ENCODE results near the gene TARS3.
"Not testable (repeated sequence)": the region's sequence is repeated elsewhere in the genome, so short reads cannot be mapped to it uniquely, and the experiment has no call there.

TARS3 gene

GRCh38 chr15:101734837-101735236 lies 10.6 kb upstream of the TARS3 start:
- not testable (repeated sequence) for H3K4me1 ChIP-seq (ENCODE audit: control insufficient read depth in 2 of 2, insufficient read depth in 1 of 2, low read depth in 1 of 2, low read length in 2 of 2); H3K9me3 ChIP-seq (replicated peaks in 1 of 2; ENCODE audit: control insufficient read depth in 2 of 2, insufficient read depth in 1 of 2, low read depth in 1 of 2, low read length in 2 of 2); DNase-seq (ENCODE audit: low spot score); H4K91ac ChIP-seq (ENCODE audit: low read depth, low read length, poor library complexity); H3K23ac ChIP-seq (ENCODE audit: low read depth, low read length, poor library complexity); H4K8ac ChIP-seq (ENCODE audit: low read depth, low read length); H2AK5ac ChIP-seq (ENCODE audit: low read depth, low read length); H2BK15ac ChIP-seq (ENCODE audit: low read length); H3K27me3 ChIP-seq (ENCODE audit: control insufficient read depth in 3 of 3, insufficient read depth in 3 of 3, low read depth in 1 of 3, low read length in 3 of 3); H3K79me1 ChIP-seq (ENCODE audit: low read depth, low read length); H3K9ac ChIP-seq (ENCODE audit: low read depth, low read length, poor library complexity); H2BK120ac ChIP-seq (ENCODE audit: low read depth, low read length); H2BK12ac ChIP-seq (ENCODE audit: low read length); H3K14ac ChIP-seq (ENCODE audit: low read length); H3K36me3 ChIP-seq (replicated peaks in 1 of 2; ENCODE audit: control insufficient read depth in 2 of 2, insufficient read depth in 2 of 2, low read length in 2 of 2); H2BK5ac ChIP-seq (ENCODE audit: low read length); H3K4ac ChIP-seq (ENCODE audit: low read length); H3K4me2 ChIP-seq (ENCODE audit: insufficient read depth, low read length, poor library complexity, severe bottlenecking); H2AFZ ChIP-seq (ENCODE audit: low read length); H3K4me3 ChIP-seq (ENCODE audit: low read length in 2 of 2); H3K27ac ChIP-seq (replicated peaks; ENCODE audit: low read length); H3K18ac ChIP-seq (ENCODE audit: low read length)
- WGBS, 2 donors (ENCODE audit: extremely low coverage in 2 of 2, insufficient read length in 2 of 2, insufficient replicate concordance in 1 of 2), result no CpG with 5 or more reads among the region's 2 CpGs

DNA sequence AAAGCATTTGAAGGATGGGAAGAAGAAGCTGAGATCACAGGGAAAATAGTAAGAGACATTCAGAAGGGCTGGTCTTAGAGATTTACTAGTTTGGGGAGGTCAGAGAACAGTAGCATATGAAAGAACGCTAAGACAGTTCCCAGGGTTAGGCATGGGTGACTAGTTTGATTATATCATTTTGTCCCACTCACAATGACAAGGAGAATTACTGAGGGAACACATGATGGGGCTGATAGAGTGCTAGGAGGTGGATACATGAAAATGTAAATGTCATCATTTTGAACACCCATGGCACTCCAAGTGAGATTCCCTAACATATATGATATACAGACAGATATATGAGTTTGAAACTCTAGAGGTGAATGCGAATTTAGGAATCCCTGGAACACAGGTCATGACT lies 9.3 kb upstream of the TARS3 start:
- Histone ChIP-seq H4K91ac (ENCODE audit: low read depth, low read length, poor library complexity) (no peak overlapping the region), H3K4me2 (ENCODE audit: insufficient read depth, low read length, poor library complexity, severe bottlenecking) (no peak overlapping the region), H3K9me3 (replicated peaks in 1 of 2; ENCODE audit: control insufficient read depth in 2 of 2, insufficient read depth in 1 of 2, low read depth in 1 of 2, low read length in 2 of 2) (no peaks in the 10 kb centered on the region), H2AFZ (ENCODE audit: low read length) (no peak overlapping the region), H2AK5ac (ENCODE audit: low read depth, low read length) (no peak overlapping the region), H2BK12ac (ENCODE audit: low read length) (no peak overlapping the region), H3K4me3 (ENCODE audit: low read length in 2 of 2) (no peak overlapping the region), H3K36me3 (replicated peaks in 1 of 2; ENCODE audit: control insufficient read depth in 2 of 2, insufficient read depth in 2 of 2, low read length in 2 of 2) (no peaks in the 10 kb centered on the region), H4K8ac (ENCODE audit: low read depth, low read length) (no peak overlapping the region), H3K79me1 (ENCODE audit: low read depth, low read length) (no peaks in the 10 kb centered on the region), H3K9ac (ENCODE audit: low read depth, low read length, poor library complexity) (no peak overlapping the region), H3K27ac (replicated peaks; ENCODE audit: low read length) (no peak overlapping the region), H3K27me3 (ENCODE audit: control insufficient read depth in 3 of 3, insufficient read depth in 3 of 3, low read depth in 1 of 3, low read length in 3 of 3) (peaks cover 0 to 10% (median 0%) of the 10 kb centered on the region in 3 experiments), H3K23ac (ENCODE audit: low read depth, low read length, poor library complexity) (no peak overlapping the region), H3K18ac (ENCODE audit: low read length) (no peak overlapping the region), H2BK15ac (ENCODE audit: low read length) (no peak overlapping the region), H2BK120ac (ENCODE audit: low read depth, low read length) (no peak overlapping the region), H3K4me1 (ENCODE audit: control insufficient read depth in 2 of 2, insufficient read depth in 1 of 2, low read depth in 1 of 2, low read length in 2 of 2) (no peaks in the 10 kb centered on the region), H3K14ac (ENCODE audit: low read length) (no peak overlapping the region), H3K4ac (ENCODE audit: low read length) (no peak overlapping the region), H2BK5ac (ENCODE audit: low read length) (no peak overlapping the region)
- WGBS, 2 donors (ENCODE audit: extremely low coverage in 2 of 2, insufficient read length in 2 of 2, insufficient replicate concordance in 1 of 2), result no CpG with 5 or more reads among the region's 2 CpGs
- DNase-seq (ENCODE audit: low spot score), result no peak

DNA sequence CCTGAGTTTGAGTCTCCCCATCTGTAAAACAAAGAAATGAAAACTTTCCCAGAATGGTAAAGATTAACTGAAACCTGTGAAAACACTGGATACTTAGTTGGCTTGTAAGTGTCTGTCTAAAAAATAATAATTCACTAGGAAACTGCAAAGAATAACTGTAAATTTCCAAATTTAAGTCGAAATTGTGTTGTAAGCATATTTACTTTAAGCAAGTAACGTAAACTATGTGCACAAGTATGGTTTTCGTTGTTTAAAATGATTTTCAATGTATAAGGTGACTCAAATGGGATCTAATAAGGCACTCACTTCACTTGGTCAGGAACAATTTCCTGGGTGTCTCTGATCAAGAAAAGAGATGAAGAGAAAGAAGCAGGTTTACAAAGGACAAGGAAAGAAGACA lies 8.5 kb upstream of the TARS3 start:
- no CpG with 5 or more reads among the region's 3 CpGs for WGBS, 2 donors (ENCODE audit: extremely low coverage in 2 of 2, insufficient read length in 2 of 2, insufficient replicate concordance in 1 of 2)

GRCh38 chr15:101731746-101732145 lies 7.5 kb upstream of the TARS3 start:
- no CpG with 5 or more reads among the region's 6 CpGs for WGBS, 2 donors (ENCODE audit: extremely low coverage in 2 of 2, insufficient read length in 2 of 2, insufficient replicate concordance in 1 of 2)
- Histone ChIP-seq H2BK120ac (ENCODE audit: low read depth, low read length) (no peak overlapping the region), H3K18ac (ENCODE audit: low read length) (no peak overlapping the region)

More for the DNA sequence above, 8.5 kb upstream of the TARS3 start:
- Histone ChIP-seq H3K4me1 (ENCODE audit: control insufficient read depth in 2 of 2, insufficient read depth in 1 of 2, low read depth in 1 of 2, low read length in 2 of 2) (no peaks in the 10 kb centered on the region), H3K4ac (ENCODE audit: low read length) (no peak overlapping the region), H3K27ac (replicated peaks; ENCODE audit: low read length) (no peak overlapping the region), H2BK15ac (ENCODE audit: low read length) (no peak overlapping the region), H3K36me3 (replicated peaks in 1 of 2; ENCODE audit: control insufficient read depth in 2 of 2, insufficient read depth in 2 of 2, low read length in 2 of 2) (no peaks in the 10 kb centered on the region), H4K91ac (ENCODE audit: low read depth, low read length, poor library complexity) (no peak overlapping the region), H3K79me1 (ENCODE audit: low read depth, low read length) (no peaks in the 10 kb centered on the region), H4K8ac (ENCODE audit: low read depth, low read length) (no peak overlapping the region), H3K9ac (ENCODE audit: low read depth, low read length, poor library complexity) (no peak overlapping the region), H3K4me3 (ENCODE audit: low read length in 2 of 2) (no peak overlapping the region), H2BK12ac (ENCODE audit: low read length) (no peak overlapping the region), H2BK120ac (ENCODE audit: low read depth, low read length) (no peak overlapping the region), H2BK5ac (ENCODE audit: low read length) (no peak overlapping the region), H3K27me3 (ENCODE audit: control insufficient read depth in 3 of 3, insufficient read depth in 3 of 3, low read depth in 1 of 3, low read length in 3 of 3) (peaks cover 0 to 10% (median 0%) of the 10 kb centered on the region in 3 experiments), H3K23ac (ENCODE audit: low read depth, low read length, poor library complexity) (no peak overlapping the region), H2AFZ (ENCODE audit: low read length) (no peak overlapping the region), H3K18ac (ENCODE audit: low read length) (no peak overlapping the region), H2AK5ac (ENCODE audit: low read depth, low read length) (no peak overlapping the region), H3K4me2 (ENCODE audit: insufficient read depth, low read length, poor library complexity, severe bottlenecking) (no peak overlapping the region), H3K9me3 (replicated peaks in 1 of 2; ENCODE audit: control insufficient read depth in 2 of 2, insufficient read depth in 1 of 2, low read depth in 1 of 2, low read length in 2 of 2) (no peaks in the 10 kb centered on the region), H3K14ac (ENCODE audit: low read length) (no peak overlapping the region)
- no peak for DNase-seq (ENCODE audit: low spot score)

More at GRCh38 chr15:101731746-101732145, 7.5 kb upstream of the TARS3 start:
- H4K8ac ChIP-seq (ENCODE audit: low read depth, low read length), result no peak overlapping the region
- H4K91ac ChIP-seq (ENCODE audit: low read depth, low read length, poor library complexity), result no peak overlapping the region
- H2BK5ac ChIP-seq (ENCODE audit: low read length), result no peak overlapping the region
- no peak overlapping the region for H2AFZ ChIP-seq (ENCODE audit: low read length)
- H3K36me3 ChIP-seq (replicated peaks in 1 of 2; ENCODE audit: control insufficient read depth in 2 of 2, insufficient read depth in 2 of 2, low read length in 2 of 2), result no peaks in the 10 kb centered on the region
- H3K4me1 ChIP-seq (ENCODE audit: control insufficient read depth in 2 of 2, insufficient read depth in 1 of 2, low read depth in 1 of 2, low read length in 2 of 2), result no peaks in the 10 kb centered on the region
- H3K9ac ChIP-seq (ENCODE audit: low read depth, low read length, poor library complexity), result no peak overlapping the region
- DNase-seq (ENCODE audit: low spot score), result no peak
- H2AK5ac ChIP-seq (ENCODE audit: low read depth, low read length), result no peak overlapping the region
- no peak overlapping the region for H3K4ac ChIP-seq (ENCODE audit: low read length)
- H3K4me3 ChIP-seq (ENCODE audit: low read length in 2 of 2), result no peak overlapping the region
- H3K14ac ChIP-seq (ENCODE audit: low read length), result no peak overlapping the region
- H3K4me2 ChIP-seq (ENCODE audit: insufficient read depth, low read length, poor library complexity, severe bottlenecking), result no peak overlapping the region
- H3K27ac ChIP-seq (replicated peaks; ENCODE audit: low read length), result no peak overlapping the region
- no peak overlapping the region for H2BK12ac ChIP-seq (ENCODE audit: low read length)
- no peaks in the 10 kb centered on the region for H3K9me3 ChIP-seq (replicated peaks in 1 of 2; ENCODE audit: control insufficient read depth in 2 of 2, insufficient read depth in 1 of 2, low read depth in 1 of 2, low read length in 2 of 2)
- H3K23ac ChIP-seq (ENCODE audit: low read depth, low read length, poor library complexity), result no peak overlapping the region
- no peak overlapping the region for H2BK15ac ChIP-seq (ENCODE audit: low read length)
- peaks cover 0 to 10% (median 0%) of the 10 kb centered on the region in 3 experiments for H3K27me3 ChIP-seq (ENCODE audit: control insufficient read depth in 3 of 3, insufficient read depth in 3 of 3, low read depth in 1 of 3, low read length in 3 of 3)
- no peaks in the 10 kb centered on the region for H3K79me1 ChIP-seq (ENCODE audit: low read depth, low read length)
